ENCODE data around the gene SLC30A2.

DNA sequence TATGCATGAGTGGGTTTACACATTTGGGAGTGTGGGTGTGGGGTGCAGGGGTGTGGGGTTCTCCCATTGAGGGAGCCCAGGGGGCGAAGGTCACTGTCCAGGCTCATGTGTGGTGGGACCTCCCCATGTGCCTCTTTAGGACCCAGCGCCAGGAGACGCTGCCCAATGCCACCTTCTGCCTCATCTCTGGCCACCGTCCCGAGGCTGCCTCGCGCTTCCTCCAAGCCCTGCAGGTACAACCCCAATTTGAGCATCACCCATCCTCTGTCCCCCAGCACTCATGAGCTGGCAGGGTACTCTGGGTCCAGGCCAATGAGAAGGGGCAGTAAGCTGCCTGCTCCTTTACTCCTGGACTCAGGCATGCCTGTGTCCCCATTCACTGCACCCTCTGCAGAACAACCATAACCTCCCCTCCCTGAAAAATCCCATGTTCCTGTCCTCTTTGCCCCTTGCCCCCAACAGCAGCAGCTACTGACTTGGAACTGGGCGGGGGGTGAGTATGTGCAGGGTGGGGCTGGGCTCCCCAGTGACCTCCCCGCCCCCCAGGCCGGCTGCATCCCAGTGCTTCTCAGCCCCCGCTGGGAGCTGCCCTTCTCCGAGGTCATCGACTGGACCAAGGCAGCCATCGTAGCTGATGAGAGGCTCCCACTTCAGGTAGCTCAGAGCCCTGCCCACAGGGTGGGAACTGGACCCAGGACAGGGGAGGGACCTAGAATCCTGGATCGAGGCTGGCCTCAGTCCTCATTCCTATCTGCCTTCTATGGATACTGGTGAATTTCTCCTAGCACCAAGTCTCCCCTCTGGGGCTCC, 16.7 kb downstream of the SLC30A2 start:
- TF ChIP-seq, protein P1, sequence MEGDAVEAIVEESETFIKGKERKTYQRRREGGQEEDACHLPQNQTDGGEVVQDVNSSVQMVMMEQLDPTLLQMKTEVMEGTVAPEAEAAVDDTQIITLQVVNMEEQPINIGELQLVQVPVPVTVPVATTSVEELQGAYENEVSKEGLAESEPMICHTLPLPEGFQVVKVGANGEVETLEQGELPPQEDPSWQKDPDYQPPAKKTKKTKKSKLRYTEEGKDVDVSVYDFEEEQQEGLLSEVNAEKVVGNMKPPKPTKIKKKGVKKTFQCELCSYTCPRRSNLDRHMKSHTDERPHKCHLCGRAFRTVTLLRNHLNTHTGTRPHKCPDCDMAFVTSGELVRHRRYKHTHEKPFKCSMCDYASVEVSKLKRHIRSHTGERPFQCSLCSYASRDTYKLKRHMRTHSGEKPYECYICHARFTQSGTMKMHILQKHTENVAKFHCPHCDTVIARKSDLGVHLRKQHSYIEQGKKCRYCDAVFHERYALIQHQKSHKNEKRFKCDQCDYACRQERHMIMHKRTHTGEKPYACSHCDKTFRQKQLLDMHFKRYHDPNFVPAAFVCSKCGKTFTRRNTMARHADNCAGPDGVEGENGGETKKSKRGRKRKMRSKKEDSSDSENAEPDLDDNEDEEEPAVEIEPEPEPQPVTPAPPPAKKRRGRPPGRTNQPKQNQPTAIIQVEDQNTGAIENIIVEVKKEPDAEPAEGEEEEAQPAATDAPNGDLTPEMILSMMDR (IDR thresholded peaks at IDR 0.05 in 2 of 3, conservative IDR thresholded peaks at IDR 0.05 in 1 of 3; ENCODE audit: insufficient read depth in 2 of 3, low read depth in 1 of 3, low read length in 3 of 3): no peak; a peak in 1 of 6 replicates
- TF ChIP-seq, protein P2, sequence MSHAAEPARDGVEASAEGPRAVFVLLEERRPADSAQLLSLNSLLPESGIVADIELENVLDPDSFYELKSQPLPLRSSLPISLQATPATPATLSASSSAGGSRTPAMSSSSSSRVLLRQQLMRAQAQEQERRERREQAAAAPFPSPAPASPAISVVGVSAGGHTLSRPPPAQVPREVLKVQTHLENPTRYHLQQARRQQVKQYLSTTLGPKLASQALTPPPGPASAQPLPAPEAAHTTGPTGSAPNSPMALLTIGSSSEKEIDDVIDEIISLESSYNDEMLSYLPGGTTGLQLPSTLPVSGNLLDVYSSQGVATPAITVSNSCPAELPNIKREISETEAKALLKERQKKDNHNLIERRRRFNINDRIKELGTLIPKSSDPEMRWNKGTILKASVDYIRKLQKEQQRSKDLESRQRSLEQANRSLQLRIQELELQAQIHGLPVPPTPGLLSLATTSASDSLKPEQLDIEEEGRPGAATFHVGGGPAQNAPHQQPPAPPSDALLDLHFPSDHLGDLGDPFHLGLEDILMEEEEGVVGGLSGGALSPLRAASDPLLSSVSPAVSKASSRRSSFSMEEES (CRISPR knock-in tag; IDR thresholded peaks at IDR 0.05): no peak
- TF ChIP-seq RAD21 (CRISPR knock-in tag; conservative IDR thresholded peaks at IDR 0.05 in 1 of 2, IDR thresholded peaks at IDR 0.05 in 1 of 2): no peak
- no peak for TF ChIP-seq NR2C2 (CRISPR knock-in tag; IDR thresholded peaks at IDR 0.05)
- TF ChIP-seq NR2C2 (tag; IDR thresholded peaks at IDR 0.05): no peak
- TF ChIP-seq SRSF3 (IDR thresholded peaks at IDR 0.05; ENCODE audit: insufficient read depth, low read length): no peak
- no peak for TF ChIP-seq ZNF274 (IDR thresholded peaks at IDR 0.05; ENCODE audit: borderline replicate concordance, low read depth, low read length)
- no peak for TF ChIP-seq ZNF174 (CRISPR knock-in tag; IDR thresholded peaks at IDR 0.05)
